GM19372 (cell line): ENCODE measurements around the gene CFAP299.
A peak's percentile ranks its signal among the peaks of the same experiment; 100 is the strongest.
"Not testable (repeated sequence)": the region's sequence is repeated elsewhere in the genome, so short reads cannot be mapped to it uniquely, and the experiment has no call there.

ENCODE experiments used
- ATAC-seq: cut with Tn5 transposase; IDR thresholded peaks from one replicate; pipeline ENCODE4 v1.9.1; 2021; ENCODE audit warnings: mild to moderate bottlenecking, low read depth, moderate library complexity; ENCODE audit not compliant: unreplicated experiment

Gene CFAP299

GRCh38 chr4:80578001-80578400, 242.5 kb downstream of the CFAP299 start:
- no peak for ATAC-seq

- no peak for ATAC-seq
Observed at GRCh38 chr4:80585542-80585941, 250.0 kb downstream of the CFAP299 start.

- no peak for ATAC-seq
Observed at GRCh38 chr4:80586716-80587115, 251.2 kb downstream of the CFAP299 start.

DNA sequence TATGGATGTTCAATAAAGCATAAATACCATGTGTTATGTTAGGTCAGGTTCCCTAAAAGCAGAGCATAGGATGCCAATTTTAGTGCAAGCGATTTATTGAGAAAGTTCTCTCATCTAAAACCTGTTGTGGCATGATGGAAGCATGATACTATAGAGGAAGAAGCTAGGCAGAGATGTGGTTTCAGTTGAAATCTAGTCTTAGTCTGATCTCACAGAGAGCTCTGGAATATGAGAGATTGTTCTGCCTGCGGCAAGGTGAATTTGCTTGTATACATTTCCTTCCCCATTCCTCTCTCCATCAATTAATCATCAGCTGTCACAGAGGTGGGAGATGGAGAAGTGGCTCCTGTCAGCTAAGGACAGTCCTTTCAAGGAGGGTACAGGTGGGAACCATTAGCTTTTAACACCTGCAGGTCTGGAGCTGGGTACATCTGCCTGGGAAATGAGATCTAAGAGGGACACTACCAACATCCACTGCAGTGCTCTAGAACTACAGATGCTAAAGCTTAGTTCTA, 252.4 kb downstream of the CFAP299 start:
- no peak for ATAC-seq

DNA sequence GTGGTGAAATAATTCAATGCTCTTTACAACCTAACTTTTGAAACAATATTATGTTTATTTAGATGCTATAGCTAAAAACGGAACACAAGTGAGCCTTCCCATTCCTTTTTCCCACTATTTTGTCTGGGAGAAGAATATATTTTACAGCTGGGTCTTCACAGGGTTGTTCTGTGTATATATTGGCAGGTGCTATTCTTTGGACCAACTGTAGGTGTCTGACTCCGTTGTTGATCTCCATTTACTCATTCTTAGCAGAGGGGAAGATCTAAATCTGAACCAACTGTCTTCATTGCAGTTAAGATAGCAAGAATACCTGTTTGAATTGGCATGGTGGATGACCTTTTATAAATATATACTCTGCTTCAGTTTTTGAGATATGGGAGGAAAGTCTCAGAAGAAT, 257.4 kb downstream of the CFAP299 start:
- peak; percentile 89 for ATAC-seq

DNA sequence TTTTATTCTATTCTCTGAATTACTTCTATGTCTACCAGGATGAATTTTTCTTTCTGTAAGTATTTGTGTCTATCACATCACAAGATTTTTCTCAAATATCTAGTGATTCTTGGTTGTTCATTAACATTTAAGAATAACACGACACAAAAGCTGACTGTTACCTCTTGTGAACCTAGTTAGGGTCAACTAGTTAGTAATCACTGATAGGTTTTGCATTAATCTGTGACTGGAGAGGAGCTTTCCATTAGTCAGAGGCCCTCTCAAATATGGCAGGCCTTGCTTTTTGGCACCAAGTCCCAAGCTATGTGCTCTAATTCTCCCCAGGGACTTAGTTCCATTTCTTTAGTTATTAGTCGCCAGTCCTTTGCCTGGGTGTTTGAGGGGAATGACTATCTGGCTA, 259.2 kb downstream of the CFAP299 start:
- no peak for ATAC-seq

DNA sequence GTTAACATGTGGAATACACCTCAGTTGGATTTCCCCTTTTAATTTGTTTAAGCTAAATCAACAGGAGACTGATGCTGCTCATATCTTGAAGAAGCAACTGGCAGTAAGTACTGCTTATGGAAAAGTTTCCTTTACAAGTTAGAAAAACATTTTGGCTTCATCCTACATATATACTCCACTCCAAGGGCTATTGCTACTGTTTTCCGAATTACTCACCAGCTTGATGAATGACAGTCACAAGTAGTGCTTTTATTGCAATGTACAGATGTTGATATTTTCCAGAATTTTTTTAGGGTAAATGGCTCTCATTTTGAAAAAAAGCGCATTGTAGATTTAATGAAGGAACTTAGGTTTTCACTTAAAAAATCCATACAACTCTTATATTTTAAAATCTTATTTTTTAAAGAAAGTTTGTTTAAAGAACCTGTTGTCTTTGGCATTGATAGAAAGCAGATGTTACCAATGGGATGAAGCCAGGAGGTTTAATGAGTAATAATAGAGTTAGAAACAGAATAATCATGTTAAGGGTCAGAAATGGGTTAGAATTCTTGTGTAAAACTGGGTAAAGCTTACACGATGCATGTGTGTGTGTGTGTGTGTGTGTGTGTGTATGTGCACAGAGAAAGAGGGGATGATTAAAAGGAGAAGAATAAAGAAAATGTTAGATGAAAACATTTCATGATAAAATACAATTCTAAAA, 272.9 kb downstream of the CFAP299 start:
- no peak for ATAC-seq

- no peak for ATAC-seq
Observed at GRCh38 chr4:80610199-80610598, 274.7 kb downstream of the CFAP299 start.

DNA sequence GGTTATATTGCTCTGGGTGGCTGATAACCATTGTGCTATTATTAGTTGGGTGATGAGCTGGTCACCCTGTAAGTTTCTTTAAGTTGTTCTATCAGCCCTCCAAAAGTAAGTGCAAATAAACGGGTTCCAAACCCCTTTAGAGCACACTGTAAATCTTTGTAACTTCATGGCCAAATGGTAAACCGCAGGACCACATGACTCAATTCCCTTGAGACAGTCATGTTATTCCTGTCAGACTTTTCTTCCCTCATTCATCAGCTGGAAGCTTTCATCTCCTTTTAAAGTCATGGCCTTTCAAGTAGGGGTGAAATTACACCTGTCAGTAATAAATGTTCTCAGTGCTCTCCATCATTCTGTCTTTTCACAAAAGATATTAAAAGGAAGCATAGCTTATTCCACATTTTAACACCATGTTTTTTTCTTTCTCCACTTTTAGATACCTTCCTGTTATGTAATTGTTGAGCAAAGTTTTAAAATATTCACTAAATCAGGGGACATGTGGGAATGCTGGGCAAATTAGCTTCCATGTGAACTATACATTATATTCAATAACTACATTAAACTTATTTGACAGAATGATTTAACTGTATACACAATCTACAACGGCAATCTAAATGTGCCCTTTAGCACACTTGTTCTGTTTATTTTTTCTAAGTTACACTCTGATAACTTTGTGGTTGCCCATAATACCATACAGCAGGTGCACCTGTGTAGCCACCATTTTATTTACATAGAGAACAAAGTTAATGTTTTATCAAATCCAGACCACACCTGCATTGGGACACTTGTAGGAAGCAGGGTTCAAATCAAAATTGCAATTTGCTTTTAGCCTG, 275.5 kb downstream of the CFAP299 start:
- peak; percentile 60 for ATAC-seq

GRCh38 chr4:80611678-80611979, 276.1 kb downstream of the CFAP299 start:
- peak; percentile 14 for ATAC-seq

DNA sequence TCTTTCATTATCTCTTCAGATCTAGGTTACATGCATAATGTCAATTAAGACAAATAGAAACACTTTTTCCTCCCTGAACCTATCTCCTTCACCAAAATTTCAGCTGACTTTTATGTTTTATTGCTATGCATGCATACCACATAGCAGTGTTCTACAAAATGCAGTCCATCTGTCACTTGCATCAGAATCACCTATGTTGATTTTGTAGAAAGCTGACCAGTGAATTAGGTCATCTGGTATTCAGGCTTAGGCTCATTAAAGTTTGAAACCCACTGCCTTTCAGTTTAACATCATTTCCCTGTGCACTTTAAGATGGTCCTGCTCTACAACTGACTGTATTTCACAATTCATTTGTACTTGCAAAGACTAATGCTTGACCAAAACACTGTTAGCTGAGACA, 277.9 kb downstream of the CFAP299 start:
- ATAC-seq, result no peak

- no peak for ATAC-seq
Observed at GRCh38 chr4:80614319-80614718, 278.8 kb downstream of the CFAP299 start.

DNA sequence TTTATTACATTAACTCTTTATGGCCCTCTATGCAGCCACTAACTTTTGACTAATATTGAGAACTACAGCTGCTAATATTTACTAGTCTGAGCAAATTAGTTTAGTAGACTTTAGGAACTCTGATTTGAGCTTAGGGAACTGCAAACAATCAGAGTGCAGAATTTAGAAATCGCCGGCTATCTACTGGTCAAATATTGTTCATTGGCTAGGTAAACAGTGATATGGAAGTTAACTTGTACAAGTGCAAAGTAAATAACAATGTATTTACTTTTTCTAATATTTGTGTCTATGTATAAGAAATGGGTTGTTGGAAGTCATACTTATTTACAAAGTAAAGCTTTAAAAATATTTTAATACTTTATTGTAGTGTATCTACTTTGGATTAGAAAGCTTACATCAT, 279.6 kb downstream of the CFAP299 start:
- ATAC-seq, result no peak

GRCh38 chr4:80619070-80619674, 283.6 kb downstream of the CFAP299 start:
- no peak for ATAC-seq

DNA sequence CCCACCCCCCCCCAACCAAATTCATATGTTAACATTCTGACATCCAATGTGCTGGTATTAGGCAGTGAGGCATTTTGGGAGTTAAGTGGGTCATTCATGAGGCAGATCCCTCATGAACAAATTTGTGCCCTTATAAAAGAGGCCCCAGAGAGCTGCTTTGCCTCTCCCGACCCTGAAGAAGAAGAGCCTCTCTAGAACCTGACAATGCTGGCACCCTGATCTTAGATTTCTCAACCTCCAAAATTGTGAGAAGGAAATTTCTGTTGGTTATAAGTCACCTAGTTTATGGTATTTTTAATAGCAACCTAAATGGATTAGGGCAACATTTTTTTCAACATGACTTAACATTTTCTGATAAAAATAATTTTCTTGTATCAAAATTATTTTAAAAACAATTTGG, 296.3 kb downstream of the CFAP299 start:
- no peak for ATAC-seq

GRCh38 chr4:80637190-80637589, 301.7 kb downstream of the CFAP299 start:
- ATAC-seq, result no peak

DNA sequence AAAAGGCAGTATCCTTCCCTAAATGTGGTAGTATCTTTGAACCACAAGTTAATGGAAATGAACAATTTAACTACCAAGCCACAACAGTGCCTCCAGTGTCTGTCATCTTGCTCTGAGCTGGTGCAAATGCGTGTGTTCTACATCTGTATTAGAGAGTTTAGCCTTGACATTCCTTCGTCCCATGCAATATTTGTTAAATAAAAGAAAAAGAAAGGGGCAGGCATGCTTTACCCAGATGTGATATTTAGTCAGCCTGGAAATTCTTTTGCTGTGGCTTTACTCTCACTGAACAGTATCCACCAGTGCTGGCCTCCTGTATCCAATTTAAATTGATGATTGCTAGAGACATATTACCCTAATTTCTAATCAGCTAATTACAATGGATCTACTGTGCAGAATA, 310.5 kb downstream of the CFAP299 start:
- no peak for ATAC-seq

GRCh38 chr4:80655662-80656061, 320.1 kb downstream of the CFAP299 start:
- no peak for ATAC-seq

- ATAC-seq, result not testable (repeated sequence)
Observed at GRCh38 chr4:80670118-80670517, 334.6 kb downstream of the CFAP299 start.

- no peak for ATAC-seq
Observed at GRCh38 chr4:80678413-80678812, 342.9 kb downstream of the CFAP299 start.

GRCh38 chr4:80680934-80681333, 345.4 kb downstream of the CFAP299 start:
- ATAC-seq, result no peak
